ENCODE results near the gene FAM72A. TPM values are rescaled to one million over a fixed set of nuclear protein-coding genes. Genes with fewer than 3 reads are reported as not detected.
"Not testable (repeated sequence)": the region's sequence is repeated elsewhere in the genome, so short reads cannot be mapped to it uniquely, and the experiment has no call there.

The FAM72A gene
- total RNA-seq, 1 experiment from 2014 or later = 22.4 TPM

- CTCF ChIA-PET; H3K4me1 ChIP-seq (ENCODE audit: insufficient read depth, low read length, poor library complexity, severe bottlenecking); H3K9me3 ChIP-seq (ENCODE audit: low read depth, low read length, poor library complexity, severe bottlenecking); intact Hi-C loops (cut with micrococcal nuclease; ENCODE audit: unreplicated experiment); H3K36me3 ChIP-seq (ENCODE audit: insufficient read depth, low read length, poor library complexity, severe bottlenecking); POLR2A ChIA-PET (ENCODE audit: low non-redundant PET); H3K4me3 ChIP-seq (ENCODE audit: low read depth, low read length, poor library complexity, severe bottlenecking); BruUV-seq (replicated peaks); H3K27me3 ChIP-seq (replicated peaks; ENCODE audit: insufficient read depth, low read depth, low read length, poor library complexity); H3K27ac ChIP-seq (ENCODE audit: low read depth, low read length, poor library complexity, severe bottlenecking): not testable (repeated sequence)
- peak; percentile 9 for DNase-seq (ENCODE audit: low spot score)
- 0 out of 2 replicates have a peak, but pooled peaks have one; percentile 18 for TF ChIP-seq CTCF (conservative IDR thresholded peaks at IDR 0.05; ENCODE audit: low read depth, low read length)
Measured at GRCh38 chr1:206175459-206176113, 27.1 kb downstream of the FAM72A start.

DNA sequence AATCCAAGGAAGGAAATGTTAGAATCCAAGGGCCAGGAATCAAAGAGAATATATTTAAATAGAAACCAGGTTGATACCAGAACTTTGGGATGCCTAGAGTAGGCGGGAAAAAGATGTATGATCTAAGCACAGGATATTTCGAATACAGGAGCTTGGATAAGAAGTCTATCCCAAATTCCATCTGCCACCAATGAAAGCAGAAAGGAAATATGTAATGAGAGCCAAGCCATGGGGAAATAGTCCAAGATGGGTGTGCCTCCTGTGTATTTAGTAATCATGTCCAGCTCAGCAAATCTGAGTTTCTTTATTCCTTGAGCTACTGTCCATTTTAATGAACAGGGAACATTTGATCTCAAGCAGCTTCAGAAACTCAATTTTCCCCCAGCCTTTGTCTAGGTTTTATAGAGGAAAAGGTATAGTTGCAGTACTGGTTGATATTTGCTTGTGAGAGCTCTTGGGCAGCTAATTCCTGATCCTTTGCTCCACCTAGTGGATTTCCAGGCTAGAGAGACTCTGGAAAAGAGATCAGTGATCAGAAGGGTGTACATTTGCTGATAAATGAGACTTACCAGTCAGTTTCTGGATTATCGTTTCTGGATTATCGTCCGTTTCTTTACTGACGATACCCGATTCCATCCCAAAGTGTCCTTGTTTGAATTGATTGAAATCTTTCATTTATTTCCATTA lies 28.3 kb downstream of the FAM72A start:
- H3K9me3 ChIP-seq (ENCODE audit: low read depth, low read length, poor library complexity, severe bottlenecking); H3K4me1 ChIP-seq (ENCODE audit: insufficient read depth, low read length, poor library complexity, severe bottlenecking); CTCF ChIA-PET; POLR2A ChIA-PET (ENCODE audit: low non-redundant PET); intact Hi-C loops (cut with micrococcal nuclease; ENCODE audit: unreplicated experiment); H3K27me3 ChIP-seq (replicated peaks; ENCODE audit: insufficient read depth, low read depth, low read length, poor library complexity); BruUV-seq (replicated peaks); H3K36me3 ChIP-seq (ENCODE audit: insufficient read depth, low read length, poor library complexity, severe bottlenecking); DNase-seq (ENCODE audit: low spot score); H3K4me3 ChIP-seq (ENCODE audit: low read depth, low read length, poor library complexity, severe bottlenecking); H3K27ac ChIP-seq (ENCODE audit: low read depth, low read length, poor library complexity, severe bottlenecking): not testable (repeated sequence)
- 0 out of 2 replicates have a peak, but pooled peaks have one; percentile 17 for TF ChIP-seq CTCF (conservative IDR thresholded peaks at IDR 0.05; ENCODE audit: low read depth, low read length)

- H3K27ac ChIP-seq (ENCODE audit: low read depth, low read length, poor library complexity, severe bottlenecking); H3K27me3 ChIP-seq (replicated peaks; ENCODE audit: insufficient read depth, low read depth, low read length, poor library complexity); CTCF ChIA-PET; BruUV-seq (replicated peaks); H3K9me3 ChIP-seq (ENCODE audit: low read depth, low read length, poor library complexity, severe bottlenecking); intact Hi-C loops (cut with micrococcal nuclease; ENCODE audit: unreplicated experiment); POLR2A ChIA-PET (ENCODE audit: low non-redundant PET); H3K4me1 ChIP-seq (ENCODE audit: insufficient read depth, low read length, poor library complexity, severe bottlenecking); H3K4me3 ChIP-seq (ENCODE audit: low read depth, low read length, poor library complexity, severe bottlenecking); DNase-seq (ENCODE audit: low spot score); H3K36me3 ChIP-seq (ENCODE audit: insufficient read depth, low read length, poor library complexity, severe bottlenecking): not testable (repeated sequence)
Measured at GRCh38 chr1:206173110-206173719, 29.4 kb downstream of the FAM72A start.

DNA sequence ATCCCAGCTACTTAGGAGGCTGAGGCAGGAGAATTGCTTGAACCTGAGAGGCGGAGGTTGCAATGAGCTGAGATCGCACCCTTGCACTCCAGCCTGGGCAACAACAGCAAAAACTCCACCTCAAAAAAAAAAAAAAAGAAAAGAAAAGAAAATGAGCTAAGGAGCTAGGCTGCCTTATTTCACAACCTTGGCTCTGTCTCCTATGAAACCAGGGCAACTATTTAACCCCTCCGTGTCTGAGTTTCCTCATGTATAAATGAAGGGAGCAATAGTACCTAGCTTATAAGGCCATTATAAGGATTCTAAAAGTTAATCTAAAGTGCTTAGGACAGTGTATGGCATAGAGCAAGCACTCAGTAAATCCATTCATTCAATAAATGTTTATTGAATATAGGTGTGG lies 32.8 kb downstream of the FAM72A start:
- H3K4me1 ChIP-seq (ENCODE audit: insufficient read depth, low read length, poor library complexity, severe bottlenecking); H3K9me3 ChIP-seq (ENCODE audit: low read depth, low read length, poor library complexity, severe bottlenecking); H3K4me3 ChIP-seq (ENCODE audit: low read depth, low read length, poor library complexity, severe bottlenecking); H3K27ac ChIP-seq (ENCODE audit: low read depth, low read length, poor library complexity, severe bottlenecking); H3K36me3 ChIP-seq (ENCODE audit: insufficient read depth, low read length, poor library complexity, severe bottlenecking); CTCF ChIA-PET; BruUV-seq (replicated peaks); DNase-seq (ENCODE audit: low spot score); intact Hi-C loops (cut with micrococcal nuclease; ENCODE audit: unreplicated experiment); POLR2A ChIA-PET (ENCODE audit: low non-redundant PET); H3K27me3 ChIP-seq (replicated peaks; ENCODE audit: insufficient read depth, low read depth, low read length, poor library complexity): not testable (repeated sequence)

- CTCF ChIA-PET; H3K4me1 ChIP-seq (ENCODE audit: insufficient read depth, low read length, poor library complexity, severe bottlenecking); DNase-seq (ENCODE audit: low spot score); intact Hi-C loops (cut with micrococcal nuclease; ENCODE audit: unreplicated experiment); H3K4me3 ChIP-seq (ENCODE audit: low read depth, low read length, poor library complexity, severe bottlenecking); H3K27ac ChIP-seq (ENCODE audit: low read depth, low read length, poor library complexity, severe bottlenecking); H3K9me3 ChIP-seq (ENCODE audit: low read depth, low read length, poor library complexity, severe bottlenecking); H3K36me3 ChIP-seq (ENCODE audit: insufficient read depth, low read length, poor library complexity, severe bottlenecking); BruUV-seq (replicated peaks); POLR2A ChIA-PET (ENCODE audit: low non-redundant PET); H3K27me3 ChIP-seq (replicated peaks; ENCODE audit: insufficient read depth, low read depth, low read length, poor library complexity): not testable (repeated sequence)
Measured at GRCh38 chr1:206167350-206168029, 35.1 kb downstream of the FAM72A start.

All from A673 (cell line).